GM11168 (cell line): ENCODE data around the gene PDCD1.
"Not testable (repeated sequence)": the region's sequence is repeated elsewhere in the genome, so short reads cannot be mapped to it uniquely, and the experiment has no call there.

Experiments
- in situ Hi-C: fragments of 300-500 bp; cut with MboI; formaldehyde crosslinking; loops from one replicate; pipeline ENCODE4 v1.12.0; 2022; ENCODE audit warnings: low sequenced_read_pairs; ENCODE audit not compliant: unreplicated experiment

The PDCD1 gene

DNA sequence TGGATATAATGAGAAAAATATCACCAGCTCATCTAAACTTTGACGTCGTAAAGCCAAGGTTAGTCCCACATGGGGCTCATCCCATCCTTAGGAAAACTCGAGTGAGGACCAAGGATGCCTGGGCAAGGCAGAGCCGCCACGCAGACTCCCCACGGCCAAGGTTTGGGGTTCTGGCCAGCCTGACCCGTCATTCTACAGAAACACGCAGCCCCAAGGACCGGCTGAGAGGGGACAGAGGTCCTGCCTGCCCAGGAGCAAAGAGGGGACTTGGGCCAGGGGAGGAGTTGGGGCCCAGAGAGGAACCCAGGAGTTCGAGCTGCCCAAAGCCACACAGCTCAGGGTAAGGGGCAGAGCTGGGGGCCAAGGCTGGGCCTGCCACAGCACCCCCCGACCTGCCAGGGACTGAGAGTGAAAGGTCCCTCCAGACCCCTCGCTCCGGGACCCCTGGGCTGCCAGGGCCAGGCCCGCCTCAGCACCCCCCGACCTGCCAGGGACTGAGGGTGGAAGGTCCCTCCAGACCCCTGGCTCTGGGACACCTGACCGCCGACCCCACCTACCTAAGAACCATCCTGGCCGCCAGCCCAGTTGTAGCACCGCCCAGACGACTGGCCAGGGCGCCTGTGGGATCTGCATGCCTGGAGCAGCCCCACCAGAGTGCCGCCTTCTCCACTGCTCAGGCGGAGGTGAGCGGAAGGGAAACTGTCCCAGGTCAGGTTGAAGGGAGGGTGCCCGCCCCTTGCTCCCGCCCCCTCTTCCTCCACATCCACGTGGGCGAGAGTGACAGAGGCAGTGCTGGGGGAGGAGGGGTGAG, at the start of gene PDCD1:
Gene PDCD1, minus strand, starts transcription at position 689 of the 811 bp plus-strand sequence. Its CDS starts 56 bp downstream, at position 633.
- in situ Hi-C loops, result no loop called here

DNA sequence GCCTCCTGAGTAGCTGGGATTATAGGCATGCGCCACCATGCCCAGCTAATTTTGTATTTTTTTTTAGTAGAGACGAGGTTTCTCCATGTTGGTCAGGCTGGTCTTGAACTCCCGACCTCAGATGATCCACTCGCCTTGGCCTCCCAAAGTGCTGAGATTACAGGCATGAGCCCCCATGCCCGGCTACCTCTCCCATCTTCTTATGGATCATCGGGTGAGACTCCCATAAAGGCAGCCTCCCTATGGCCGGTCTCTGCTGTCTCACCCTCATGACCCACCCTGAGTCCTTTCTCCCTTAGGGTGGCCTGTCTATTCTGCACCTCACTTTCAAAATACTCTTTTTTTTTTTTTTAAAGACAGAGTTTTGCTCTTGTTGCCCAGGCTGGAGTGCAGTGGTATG, 49.1 kb upstream of the PDCD1 start:
- in situ Hi-C loops, result not testable (repeated sequence)

DNA sequence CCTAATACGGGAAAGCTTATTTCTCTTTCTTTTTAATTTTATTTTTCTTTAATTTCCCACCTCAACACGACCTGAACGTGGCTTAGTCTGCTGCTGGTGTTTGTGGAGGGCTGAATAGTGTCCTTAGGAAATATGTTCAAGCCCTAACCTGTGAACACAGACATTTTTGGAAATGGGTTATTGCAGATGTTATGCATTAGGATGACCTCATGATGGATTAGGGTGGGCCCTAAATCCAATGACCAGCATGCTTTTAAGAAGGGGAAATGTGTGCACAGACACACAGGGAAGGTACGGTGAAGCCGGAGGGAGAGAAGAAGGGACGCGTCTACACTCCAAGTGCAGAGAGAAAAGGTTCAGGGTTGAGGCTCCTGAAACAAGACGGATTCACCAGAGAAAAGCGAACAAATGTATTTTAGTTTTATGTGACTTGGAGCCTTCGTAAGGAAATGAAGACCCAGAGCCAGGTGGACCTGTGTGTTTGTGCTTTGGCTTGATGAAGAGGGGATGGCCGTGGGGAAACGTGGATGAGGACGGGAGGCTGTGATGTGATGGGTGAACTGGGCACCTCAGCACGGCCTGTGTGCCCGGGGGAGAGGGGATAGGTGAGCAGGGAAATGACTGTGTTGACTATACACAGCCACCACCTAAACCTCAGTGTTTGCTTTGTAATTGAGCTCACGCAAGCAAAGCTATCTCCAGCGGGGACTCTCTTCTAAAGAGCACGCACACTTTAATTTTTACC, 48.3 kb upstream of the PDCD1 start:
- in situ Hi-C loops, result no loop called here

DNA sequence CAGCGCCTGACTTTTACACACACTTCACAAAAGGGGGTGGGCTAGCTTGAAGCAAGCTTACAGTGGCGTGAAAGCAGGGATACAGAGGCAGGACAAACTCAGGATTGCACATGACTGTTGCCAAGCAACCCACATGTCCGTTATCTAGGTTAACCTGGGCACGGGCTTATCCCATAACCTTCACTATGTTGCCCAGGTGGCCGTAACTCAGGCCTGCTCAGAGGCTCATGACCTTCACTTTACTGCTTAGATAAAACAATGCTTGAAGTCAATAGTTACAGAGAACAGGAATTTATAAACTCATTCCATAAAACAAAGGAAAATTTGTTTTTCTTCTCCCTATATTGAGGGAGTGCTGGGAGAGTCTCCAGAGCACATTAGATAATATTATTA, 47.7 kb upstream of the PDCD1 start:
- in situ Hi-C loops, result not testable (repeated sequence)

DNA sequence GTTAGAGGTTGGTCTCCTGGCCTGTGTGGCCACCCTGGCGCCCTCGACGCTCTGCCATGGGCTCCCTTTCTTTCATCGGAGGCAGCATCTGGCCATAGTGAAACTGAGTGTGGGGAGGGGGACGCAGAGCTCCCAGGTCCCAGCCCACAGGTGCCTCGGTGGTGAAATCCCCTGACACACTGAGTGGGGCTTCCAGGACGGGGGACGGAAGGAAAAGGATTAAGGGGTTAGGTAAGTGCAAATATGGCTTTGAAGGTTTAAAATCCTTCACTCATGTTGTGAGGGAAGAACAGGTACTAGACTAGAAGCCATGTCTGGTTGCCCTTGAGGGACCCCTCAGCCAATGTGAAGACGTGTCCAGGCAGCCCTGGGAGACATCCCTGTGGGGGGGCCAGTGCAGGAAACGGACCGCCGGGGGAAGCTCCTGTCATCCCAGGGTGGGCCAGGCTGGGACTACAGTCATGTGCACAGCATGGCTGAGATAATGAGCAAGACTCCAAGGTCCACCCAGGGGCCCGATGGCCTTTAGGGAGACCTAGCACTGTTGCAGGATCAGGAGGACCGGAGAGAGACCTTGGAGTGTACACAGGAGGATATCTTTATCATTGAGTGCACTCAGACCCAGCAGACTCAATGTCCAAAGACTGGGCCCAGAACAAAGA, 47.2 kb upstream of the PDCD1 start:
- in situ Hi-C loops, result no loop called here

DNA sequence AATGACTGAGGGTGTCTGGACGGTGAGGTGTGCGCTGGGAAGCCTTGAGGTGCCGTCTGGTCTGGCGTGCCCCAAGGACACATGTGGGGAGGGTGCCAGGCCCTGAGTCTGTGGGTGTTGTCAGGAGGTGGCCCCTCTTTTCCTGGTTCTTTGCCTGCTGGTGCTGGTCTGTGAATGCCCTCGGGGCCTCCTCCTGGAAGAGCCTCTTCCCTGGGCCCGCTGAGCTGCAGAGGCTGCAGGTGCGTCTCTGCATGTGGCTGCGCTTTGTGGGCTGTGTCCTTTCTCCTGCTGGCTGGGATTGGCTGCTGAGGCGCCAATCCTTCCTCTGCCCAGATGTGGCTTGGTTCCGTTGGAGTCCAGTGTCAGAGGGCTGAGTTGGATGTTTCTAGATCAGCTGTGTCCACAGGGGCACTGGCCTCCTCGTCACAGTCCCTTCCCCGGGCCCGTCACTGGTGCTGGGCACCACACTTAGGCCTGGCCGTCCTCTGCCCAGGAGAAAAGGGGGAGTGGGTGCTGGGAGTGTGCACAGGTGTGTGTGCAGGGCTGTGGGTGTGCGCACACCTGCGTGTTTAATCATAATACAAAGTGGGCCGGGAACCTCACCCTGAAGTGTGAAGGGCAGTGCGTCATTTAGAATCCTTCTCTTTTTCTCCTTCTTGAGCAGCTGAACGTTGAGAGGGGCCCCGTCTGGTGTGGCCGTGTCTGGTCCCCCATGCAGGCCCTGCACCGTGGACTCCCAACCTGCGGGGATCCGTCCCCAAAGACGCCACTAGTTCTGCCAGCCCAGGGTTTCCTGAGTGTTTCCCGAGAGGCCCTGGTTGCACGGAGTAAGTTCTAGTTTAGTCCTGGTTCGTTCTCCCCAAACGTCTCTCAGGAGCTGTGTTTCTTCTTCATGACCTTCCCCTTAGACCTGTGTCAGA, 46.4 kb upstream of the PDCD1 start:
- in situ Hi-C loops, result no loop called here

DNA sequence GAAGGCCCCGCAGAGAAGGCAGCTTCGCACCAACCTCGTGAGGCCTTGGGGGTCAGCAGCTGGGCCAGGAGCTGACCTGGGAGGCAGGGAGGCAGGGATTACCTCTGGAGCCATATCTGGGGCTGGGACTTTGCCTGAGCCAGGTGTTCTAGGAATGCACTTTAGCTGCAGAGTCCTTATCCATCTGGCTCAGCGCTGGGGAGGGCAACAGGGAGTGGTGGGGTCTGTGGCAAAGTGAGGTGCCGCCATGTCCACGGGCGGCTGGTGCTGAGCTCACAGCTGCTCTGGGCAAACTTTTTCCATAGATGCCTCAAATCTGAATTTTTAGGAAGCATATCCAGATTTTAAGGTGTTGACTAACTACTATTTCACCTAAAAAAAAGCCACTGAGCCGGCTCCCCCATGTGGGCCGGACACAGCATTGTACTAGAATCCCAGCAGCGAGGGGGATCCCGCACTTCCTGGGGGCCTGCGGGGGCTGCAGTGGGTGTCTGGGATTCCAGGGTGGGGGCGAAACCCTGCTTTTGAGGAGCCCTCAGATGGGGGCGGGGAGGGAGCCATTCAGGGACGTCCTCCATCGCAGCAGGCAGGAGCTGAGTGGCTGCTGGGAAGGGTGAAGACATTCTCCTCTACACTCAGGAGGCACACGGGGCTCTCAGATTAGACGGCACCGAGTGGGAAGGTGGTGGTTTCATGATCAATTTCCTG, 45.5 kb upstream of the PDCD1 start:
- in situ Hi-C loops, result no loop called here

DNA sequence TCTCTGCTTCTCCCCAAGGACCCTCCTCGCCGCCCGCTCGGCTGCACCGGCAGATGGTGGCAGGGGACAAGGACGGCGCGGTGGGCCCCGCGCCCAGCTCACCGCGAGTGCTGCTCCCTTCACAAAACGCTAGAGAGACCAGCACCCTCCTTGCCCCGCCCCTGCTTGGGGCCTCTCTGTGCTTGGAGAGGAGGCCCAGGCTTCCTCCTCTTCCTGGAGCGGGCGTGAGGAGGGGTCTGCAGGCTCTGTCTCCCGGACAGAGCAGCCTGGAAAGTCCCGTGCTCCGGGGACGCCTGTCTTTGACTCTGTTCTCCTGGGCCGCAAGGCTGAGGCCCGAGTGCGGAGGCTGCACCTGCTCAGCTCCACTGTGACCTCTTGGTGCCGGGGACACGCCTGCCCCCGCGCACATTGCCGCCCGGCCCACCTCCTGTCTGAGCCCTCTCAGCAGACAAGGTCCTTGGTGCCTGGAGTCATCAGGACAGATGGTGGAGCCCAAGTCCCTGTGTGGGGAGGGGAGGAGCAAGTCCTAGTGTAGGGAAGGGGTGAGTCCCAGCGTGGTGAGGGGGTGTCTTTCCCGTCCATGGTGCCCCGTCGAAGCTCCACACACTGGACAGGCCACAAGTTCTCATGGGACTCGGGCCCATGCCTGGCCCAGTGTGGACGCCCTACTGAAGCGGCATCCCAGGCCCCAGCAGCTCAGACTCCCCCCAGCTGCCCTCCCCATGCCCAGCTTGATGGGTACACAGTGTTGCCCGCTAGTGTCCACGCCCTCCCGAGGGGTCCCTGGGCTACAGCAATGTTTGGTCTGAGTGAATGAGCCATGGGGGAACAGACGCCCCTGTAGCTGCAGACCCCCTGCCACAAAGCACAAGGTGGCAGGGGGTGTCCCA, 44.7 kb upstream of the PDCD1 start:
- in situ Hi-C loops, result no loop called here

DNA sequence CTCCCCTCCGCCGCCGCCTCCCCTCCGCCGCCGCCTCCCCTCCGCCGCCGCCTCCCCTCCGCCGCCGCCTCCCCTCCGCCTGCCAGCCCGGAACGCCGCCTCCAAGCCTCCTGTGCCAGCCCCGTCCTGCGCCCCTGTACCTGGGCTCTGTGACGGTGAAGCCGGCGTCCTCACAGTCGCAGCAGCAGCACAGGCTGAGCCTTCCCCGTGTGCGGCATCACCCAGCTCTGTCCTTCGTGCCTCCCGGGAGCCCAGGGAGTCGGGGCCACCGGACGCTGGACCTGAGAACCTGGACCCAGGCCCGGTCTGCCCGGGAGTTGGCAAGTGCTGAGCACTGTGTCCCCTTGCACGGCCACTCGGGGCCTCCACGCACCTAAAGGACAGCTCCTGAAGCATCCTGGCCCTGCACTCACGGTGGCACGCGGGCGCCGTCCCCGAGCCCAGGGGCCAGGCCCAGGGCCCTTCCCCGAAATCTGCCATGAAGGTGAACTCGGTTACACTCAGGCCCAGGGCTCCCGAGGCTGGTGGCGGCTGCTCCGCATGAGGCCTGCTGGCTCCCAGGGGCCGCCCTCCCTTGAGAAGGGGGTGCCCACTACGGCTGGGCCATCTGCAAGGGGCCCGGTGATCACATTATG, 43.8 kb upstream of the PDCD1 start:
- in situ Hi-C loops, result no loop called here

DNA sequence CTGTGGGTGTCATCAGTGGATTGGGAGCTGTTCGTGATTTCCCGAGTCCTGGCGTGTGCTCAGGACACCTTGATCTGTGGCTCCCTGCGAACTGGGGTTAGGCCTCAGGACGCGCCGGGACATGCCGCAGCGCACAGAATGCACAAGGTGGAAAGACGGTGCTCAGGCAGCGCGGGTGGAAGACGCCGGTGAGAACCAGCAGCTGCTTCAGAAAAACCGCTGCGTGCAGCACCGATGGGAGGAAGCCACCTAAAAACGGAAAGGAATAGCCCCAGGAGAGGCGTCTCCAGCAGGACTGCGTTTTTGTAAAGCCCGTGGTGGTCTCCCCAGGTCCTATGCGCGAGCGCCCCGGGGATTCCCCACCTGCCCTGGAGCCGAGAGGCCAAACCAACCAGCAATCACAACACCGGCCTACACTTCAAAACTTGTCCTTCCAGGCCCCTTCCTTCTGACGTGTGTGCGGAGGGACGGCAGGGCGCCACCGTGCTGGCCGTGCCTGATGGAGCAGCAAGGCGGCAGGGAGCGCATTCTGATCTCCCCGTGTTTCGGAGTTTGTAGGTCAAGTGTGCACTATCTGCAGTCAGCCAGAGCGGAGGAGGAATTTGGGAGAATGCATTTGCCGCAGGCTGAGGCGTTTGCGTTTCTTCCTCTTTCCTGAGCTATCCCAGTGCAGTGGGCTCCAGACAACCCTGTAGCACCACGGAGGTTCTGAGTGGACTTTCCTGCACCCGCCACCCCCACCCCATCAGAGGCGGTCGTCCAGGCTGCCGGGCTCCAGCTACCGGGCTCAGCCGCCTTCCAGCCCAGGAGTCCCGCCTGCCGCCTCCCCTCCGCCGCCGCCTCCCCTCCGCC, 43.0 kb upstream of the PDCD1 start:
- in situ Hi-C loops, result no loop called here

DNA sequence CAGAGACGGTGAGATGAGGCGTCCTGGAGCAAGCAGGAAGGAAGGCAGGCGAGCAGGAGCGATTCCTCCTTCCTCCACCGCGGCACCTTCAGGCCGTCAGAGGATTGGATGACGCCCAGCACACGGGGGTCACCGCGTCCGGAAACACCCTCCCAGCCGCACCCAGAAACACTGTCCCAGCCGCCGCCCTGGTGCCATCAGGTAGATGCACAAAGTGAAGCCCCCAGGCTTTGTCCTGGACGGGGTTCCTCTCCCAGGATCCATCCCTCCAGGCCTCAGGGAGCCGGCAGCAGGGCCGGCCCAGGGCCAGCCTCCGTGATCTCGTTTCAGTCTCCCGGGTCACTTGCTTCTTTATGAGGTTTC, 42.3 kb upstream of the PDCD1 start:
- in situ Hi-C loops, result no loop called here

DNA sequence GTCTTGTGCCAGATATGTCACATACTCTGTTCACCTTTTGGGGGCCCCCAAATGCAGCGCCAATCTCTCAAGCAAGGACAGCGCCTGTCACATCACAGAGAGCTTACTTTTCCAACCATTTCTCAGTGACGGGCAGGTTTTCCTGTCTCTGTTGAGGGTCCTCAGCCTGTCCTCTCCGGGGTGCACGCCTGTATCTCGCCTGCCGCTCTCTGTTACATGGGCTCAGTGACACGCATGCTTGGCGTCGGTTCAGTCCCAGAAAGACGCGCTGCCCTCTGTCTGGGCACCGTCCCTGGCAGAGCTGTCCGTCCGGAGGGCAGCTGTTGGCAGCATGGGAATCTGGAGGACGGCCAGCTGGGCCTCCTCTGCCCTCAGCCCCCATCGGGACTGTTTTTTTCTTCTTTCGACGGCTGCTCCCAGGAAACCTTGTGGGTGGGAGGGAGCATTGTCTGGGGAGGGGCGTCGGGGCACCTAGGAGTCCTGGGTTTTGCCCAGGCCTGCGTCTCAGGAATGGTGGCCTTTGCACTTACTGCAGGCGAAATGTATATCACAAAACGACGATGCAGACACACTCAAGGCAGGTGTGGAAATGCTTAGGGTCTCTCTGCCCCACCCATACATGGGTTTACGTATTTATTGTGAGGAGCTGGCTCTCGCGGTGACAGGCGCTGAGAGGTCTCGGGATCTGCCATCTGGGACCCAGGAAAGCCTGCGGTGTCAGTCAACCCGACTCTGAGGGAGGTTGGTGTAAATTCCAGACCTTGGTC, 41.7 kb upstream of the PDCD1 start:
- in situ Hi-C loops, result no loop called here

DNA sequence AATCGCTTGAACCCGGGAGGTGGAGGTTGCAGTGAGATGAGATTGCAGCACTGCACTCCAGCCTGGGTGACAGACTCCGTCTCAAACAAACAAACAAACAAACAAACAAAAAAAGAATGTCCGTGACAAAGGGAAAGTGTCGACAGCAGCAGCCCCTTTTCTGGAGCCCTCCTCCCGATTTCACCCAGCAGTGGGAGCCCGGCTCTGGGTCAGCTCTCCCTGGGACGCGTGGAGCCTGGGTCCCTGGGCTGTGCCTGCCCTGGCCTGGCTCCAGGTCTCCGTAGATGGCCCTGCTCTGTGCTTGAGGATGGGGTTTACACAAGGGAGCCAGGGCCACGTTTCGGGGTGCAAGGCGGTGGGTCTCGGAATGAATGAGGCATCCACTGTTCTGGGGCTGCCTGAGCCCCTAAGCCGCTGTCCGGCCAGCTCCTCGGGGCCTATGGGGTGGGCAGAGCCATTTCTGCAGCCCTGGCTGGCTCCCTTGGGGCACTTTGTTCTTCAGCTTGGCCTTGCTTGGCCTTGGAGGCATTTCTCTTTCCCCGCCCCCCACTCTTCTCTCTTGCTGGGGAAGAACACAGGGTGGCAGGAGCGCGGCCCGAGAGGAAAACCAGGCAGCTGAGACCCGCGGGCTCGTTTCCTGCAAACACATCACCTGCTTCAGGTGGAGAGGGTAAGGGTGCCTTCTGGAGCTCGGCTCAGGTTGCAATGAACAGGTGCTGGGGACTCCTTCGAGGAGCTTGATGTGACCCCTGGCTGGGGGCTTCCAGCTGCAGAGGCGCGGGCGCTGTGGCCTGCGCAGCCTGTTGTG, 40.0 kb upstream of the PDCD1 start:
- in situ Hi-C loops, result no loop called here

DNA sequence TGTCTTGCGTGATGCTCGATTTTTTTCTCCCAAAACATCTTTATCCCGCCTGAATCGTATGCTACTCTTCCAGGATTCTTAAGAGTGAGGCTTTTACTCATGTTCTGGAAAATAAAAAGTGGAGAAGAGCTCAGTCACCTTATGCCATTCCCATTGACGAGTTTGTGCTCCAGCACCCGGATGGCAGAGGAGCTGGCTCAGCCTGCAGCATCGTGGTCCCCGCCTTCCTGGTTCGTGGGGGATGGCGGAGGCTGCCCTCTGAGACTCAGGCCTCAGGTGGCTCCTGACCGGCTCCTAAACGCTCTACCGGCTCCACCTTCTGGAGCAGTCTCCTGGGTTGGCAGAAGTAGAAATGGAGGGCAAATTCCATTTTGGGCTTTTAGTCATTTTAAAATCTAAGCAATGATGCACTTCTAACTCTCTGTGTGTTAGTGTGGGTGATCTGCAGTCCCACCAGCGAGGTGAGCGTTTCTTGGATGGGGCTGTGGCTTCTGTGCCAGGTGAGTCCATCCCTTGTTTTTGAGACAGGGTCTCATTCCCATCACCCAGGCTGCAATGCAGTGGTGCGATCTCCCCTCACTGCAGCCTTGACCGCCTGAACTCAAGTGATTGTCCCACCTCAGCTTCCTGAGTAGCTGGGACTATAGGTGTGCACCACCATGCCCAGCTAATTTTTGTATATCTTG, 38.7 kb upstream of the PDCD1 start:
- in situ Hi-C loops, result no loop called here

DNA sequence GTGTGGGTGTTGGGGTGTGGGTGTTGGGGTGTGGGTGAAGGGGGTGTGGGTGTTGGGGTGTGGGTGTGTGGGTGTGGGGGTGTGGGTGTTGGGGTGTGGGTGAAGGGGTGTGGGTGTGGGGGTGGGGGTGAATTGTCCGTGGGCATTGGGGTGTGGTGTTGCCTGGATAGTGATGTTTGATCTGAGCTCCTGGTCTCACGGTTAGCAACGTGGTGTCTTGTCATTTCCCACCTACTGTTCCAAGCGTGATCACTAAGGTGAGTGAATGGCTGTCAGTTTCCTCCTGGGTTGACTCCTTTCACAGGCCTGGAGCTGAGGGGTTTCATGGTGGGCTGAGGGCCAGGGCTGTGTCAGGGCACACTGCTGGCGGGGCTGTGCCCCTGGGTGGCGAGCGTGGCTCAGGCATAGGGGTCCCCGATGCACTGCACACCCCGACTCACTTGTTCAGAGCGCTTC, 38.1 kb upstream of the PDCD1 start:
- in situ Hi-C loops, result no loop called here
